Stomach (tissue), 4 donors: ENCODE measurements around the gene KIF17.

Experiments used
- EP300 ChIP-seq: sonication (generic); formaldehyde crosslinking; IDR thresholded peaks from one replicate; pipeline ENCODE4 v1.6.1; 2017; ENCODE audit warnings: antibody characterized with exemption
- POLR2A ChIP-seq, 4 donors: fragments of 450-650 bp; IDR thresholded peaks; one replicate each; pipeline ENCODE4 v1.6.1; 2016; ENCODE audit warnings: antibody characterized with exemption in 4 of 4, control low read depth in 2 of 4, mild to moderate bottlenecking in 1 of 4, moderate library complexity in 1 of 4
- POLR2AphosphoS5 ChIP-seq, 3 donors: sonication (generic); formaldehyde crosslinking; IDR thresholded peaks; one replicate each; pipeline ENCODE4 v1.6.1; 2016; ENCODE audit warnings: antibody characterized with exemption in 3 of 3
- TF ChIP-seq, protein P1 (sequence below), 7 experiments: fragments of 450-650 bp in 4 of 7; fragments of 200-600 bp in 3 of 7; sonication (generic) in 3 of 7; IDR thresholded peaks; one replicate each; pipeline ENCODE4 v1.5.1; 2016 to 2019; ENCODE audit warnings: antibody characterized with exemption in 7 of 7, control low read depth in 2 of 7, mild to moderate bottlenecking in 1 of 7

DNA sequence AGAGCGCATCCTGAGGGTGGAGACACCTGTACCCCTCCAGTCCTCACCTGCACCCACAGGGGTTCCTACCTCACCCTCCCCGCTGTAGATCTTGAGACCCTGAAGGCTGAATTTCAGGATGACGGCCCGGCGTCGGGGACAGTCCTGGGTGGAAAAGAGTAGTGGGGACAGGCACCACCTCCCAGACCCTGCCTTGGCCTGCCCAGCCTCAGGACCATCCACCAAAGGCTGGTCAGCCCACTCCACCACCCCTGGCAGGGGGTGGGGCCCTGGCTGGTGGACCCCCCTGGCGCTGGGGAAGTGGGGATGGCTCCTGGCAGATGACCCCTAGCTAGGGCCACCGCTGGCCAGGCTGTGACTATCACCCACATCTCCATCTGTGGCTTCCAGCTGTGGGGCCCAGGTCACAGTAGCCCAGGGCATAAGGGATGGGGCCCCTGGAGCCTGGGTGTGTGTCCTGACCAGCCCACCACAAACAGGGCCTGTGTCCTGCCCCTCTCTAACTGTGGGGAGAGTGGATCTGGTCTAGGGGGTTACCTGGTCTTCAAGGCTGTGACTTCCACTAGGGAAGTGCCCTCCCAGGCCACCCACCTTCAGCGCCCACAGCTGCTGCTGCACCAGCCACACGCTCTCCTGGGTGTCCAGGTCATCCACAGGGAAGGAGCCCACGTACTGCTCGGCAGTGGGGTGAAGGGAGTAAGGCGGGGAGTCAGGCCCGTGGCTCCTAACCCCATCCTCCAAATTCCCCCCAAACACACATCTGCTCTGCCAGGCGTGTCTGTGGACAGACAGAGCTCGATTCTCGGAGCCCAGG lies 9.3 kb upstream of the KIF17 start:
- TF ChIP-seq, protein P1, sequence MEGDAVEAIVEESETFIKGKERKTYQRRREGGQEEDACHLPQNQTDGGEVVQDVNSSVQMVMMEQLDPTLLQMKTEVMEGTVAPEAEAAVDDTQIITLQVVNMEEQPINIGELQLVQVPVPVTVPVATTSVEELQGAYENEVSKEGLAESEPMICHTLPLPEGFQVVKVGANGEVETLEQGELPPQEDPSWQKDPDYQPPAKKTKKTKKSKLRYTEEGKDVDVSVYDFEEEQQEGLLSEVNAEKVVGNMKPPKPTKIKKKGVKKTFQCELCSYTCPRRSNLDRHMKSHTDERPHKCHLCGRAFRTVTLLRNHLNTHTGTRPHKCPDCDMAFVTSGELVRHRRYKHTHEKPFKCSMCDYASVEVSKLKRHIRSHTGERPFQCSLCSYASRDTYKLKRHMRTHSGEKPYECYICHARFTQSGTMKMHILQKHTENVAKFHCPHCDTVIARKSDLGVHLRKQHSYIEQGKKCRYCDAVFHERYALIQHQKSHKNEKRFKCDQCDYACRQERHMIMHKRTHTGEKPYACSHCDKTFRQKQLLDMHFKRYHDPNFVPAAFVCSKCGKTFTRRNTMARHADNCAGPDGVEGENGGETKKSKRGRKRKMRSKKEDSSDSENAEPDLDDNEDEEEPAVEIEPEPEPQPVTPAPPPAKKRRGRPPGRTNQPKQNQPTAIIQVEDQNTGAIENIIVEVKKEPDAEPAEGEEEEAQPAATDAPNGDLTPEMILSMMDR (IDR thresholded peaks at IDR 0.05) = no peak
- TF ChIP-seq POLR2A (IDR thresholded peaks at IDR 0.05) (no peak), EP300 (no peak), POLR2AphosphoS5 (IDR thresholded peaks at IDR 0.05) (no peak)
